ENCODE results near the gene GRIA4. TPM values are rescaled to one million over a fixed set of nuclear protein-coding genes. Genes with fewer than 3 reads are reported as not detected.

Gene GRIA4
- total RNA-seq, 1 donor, result 5.2 TPM

GRCh38 chr11:105723269-105723668, 113.4 kb downstream of the GRIA4 start:
- no peak for DNase-seq (ENCODE audit: low read depth)
- TF ChIP-seq, protein P1, sequence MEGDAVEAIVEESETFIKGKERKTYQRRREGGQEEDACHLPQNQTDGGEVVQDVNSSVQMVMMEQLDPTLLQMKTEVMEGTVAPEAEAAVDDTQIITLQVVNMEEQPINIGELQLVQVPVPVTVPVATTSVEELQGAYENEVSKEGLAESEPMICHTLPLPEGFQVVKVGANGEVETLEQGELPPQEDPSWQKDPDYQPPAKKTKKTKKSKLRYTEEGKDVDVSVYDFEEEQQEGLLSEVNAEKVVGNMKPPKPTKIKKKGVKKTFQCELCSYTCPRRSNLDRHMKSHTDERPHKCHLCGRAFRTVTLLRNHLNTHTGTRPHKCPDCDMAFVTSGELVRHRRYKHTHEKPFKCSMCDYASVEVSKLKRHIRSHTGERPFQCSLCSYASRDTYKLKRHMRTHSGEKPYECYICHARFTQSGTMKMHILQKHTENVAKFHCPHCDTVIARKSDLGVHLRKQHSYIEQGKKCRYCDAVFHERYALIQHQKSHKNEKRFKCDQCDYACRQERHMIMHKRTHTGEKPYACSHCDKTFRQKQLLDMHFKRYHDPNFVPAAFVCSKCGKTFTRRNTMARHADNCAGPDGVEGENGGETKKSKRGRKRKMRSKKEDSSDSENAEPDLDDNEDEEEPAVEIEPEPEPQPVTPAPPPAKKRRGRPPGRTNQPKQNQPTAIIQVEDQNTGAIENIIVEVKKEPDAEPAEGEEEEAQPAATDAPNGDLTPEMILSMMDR (IDR thresholded peaks at IDR 0.05; ENCODE audit: insufficient read depth, low read depth, low read length), result no peak
- no peak overlapping the region for H3K4me3 ChIP-seq (ENCODE audit: low read depth, low read length)

DNA sequence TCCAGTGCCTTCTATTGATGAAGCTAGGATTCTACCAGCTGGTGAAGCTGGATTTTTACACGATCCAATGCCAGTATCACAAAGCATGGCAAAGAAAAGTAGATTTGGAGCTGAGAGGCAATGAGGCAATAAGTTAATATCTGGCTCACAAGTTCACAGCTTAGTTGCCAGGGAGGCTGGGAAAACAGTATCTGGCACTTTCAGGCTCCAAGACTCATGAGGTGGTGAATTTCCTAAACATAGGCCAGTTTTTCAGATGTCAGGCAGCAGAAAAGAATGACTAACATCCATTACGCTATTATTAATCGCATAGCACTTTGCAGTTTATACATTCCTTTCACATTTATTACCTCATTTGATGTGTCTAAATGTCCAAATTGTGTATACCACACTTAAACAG, 122.7 kb downstream of the GRIA4 start:
- TF ChIP-seq, protein P1 (IDR thresholded peaks at IDR 0.05; ENCODE audit: insufficient read depth, low read depth, low read length), result no peak
- DNase-seq (ENCODE audit: low read depth), result no peak
- H3K4me3 ChIP-seq (ENCODE audit: low read depth, low read length), result no peak overlapping the region

DNA sequence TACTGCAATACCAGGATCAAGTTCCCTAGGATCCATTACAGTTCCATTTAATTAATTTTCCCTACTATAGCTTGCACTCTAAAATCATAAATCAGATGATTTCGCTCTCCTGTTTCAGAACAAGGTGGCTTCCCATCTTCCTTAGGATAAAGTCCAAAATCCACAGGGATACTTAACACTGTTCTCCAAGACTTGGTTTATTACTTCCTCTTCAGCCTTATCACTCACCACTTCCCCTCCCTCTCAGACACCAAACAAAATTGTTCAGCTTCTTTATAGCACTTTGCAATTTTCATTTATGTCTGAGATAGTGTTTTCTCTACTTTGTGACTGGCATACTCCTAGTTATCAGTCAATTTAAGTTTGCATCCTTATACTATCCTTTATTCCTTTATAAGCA, 124.6 kb downstream of the GRIA4 start:
- DNase-seq (ENCODE audit: low read depth), result no peak
- TF ChIP-seq, protein P1 (IDR thresholded peaks at IDR 0.05; ENCODE audit: insufficient read depth, low read depth, low read length), result no peak

DNA sequence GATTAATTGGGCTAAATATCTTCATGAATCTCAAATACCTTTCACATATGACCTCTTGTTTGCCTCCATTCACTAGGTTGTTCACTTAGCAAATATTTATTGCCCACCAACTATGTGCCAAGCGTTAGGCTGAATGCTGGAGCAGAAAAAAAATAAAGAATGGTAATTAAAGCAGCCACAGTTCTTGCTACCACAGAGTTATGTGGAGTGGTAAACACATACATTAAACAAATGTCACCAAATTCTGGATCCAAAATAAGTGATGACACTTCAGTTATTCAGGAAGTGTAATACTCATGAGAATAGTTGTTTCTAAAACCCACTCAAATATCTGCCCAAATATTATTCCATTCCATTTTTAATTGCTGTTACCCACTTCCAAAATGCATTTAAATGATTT, 128.4 kb downstream of the GRIA4 start:
- TF ChIP-seq, protein P1 (IDR thresholded peaks at IDR 0.05; ENCODE audit: insufficient read depth, low read depth, low read length), result no peak
- H3K4me3 ChIP-seq (ENCODE audit: low read depth, low read length), result no peak overlapping the region
- no peak for DNase-seq (ENCODE audit: low read depth)

More for the DNA sequence above, 124.6 kb downstream of the GRIA4 start:
- no peak overlapping the region for H3K4me3 ChIP-seq (ENCODE audit: low read depth, low read length)

DNA sequence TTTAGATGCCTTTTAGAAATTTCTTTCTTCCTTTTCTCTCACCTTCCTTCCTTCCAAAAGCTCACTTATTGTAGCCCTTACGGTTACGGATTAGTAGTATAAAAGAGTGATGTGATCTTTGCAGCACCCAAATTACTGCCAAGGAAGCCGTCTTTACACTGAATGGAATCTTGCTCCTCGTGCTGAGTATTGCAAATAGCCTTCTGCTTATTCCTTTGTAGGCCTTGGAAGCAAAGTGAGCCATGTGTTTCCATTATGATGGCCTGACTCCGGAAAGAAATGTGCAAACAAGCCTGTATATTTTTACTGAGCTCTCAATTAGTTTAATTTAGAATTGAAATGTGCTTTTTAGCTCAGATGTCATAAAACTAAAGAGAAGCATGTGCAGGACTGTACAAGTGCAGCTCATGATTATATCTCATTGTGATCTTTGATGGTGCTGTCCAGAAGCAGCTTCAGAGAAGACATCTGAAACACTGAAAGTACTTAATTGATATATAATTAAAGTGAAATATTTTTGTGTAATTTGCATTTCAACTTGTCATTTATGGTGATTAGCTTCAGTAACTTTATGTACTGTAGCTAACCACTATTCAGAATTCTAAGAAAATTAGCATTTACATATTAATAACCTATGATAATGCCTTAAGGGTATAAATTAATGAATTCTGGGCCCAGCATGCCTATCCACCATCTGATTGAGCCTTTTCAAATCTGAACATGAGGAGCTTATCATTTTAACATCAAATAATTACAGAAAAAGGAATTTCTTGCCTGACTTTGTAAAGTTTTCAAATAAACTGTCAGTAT, 129.3 kb downstream of the GRIA4 start:
- H3K4me3 ChIP-seq (ENCODE audit: low read depth, low read length), result no peak overlapping the region
- no peak for DNase-seq (ENCODE audit: low read depth)
- TF ChIP-seq, protein P1 (IDR thresholded peaks at IDR 0.05; ENCODE audit: insufficient read depth, low read depth, low read length), result no peak

DNA sequence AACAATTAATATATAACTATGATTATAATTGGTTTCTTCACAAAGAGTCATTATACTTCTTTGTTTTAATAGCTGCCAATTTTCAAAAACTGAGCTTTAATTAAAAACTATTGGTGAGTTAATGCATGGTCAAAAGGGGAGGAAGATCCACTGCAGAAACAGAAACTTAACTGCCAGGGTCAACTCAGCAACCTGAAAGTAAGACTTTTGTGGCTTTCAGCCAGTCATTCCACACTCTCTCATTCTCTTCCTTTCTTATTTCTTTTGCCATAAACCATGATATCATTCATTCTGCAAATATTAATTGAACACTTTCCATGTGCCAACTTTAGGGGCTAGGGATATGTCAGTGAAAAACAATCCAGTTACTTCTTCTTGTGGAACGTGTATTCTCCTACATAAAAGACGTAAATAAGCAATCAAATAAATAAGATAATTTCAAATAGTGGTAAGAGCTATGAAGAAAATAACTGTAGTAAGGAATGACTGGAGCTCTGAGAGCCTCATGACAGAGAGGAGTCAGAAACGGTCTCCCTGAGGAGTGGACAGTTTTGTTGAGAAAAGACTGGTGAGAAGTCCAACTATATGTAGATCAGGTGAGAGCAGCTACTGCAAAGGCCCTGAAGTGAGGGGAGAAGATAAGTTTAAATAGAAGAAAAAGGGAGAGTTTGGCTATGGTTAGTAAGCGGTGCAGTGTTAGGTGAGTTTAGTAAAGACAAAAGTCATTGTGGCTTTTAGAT, 130.5 kb downstream of the GRIA4 start:
- H3K4me3 ChIP-seq (ENCODE audit: low read depth, low read length), result no peak overlapping the region
- TF ChIP-seq, protein P1 (IDR thresholded peaks at IDR 0.05; ENCODE audit: insufficient read depth, low read depth, low read length), result no peak
- DNase-seq (ENCODE audit: low read depth), result no peak
